Activated CD8-positive, alpha-beta memory T cell treated with anti-CD3 and anti-CD28 coated beads, Interleukin-2, amount 10 ng/mL, durations not matched to agents 7 days and 5 days (primary cell): Measurements from ENCODE around the gene CA7. TPM values are rescaled to one million over a fixed set of nuclear protein-coding genes. Genes with fewer than 3 reads are reported as not detected.
A peak's percentile ranks its signal among the peaks of the same experiment; 100 is the strongest.

ENCODE experiments used
- ATAC-seq: fragments of 150-1000 bp; cut with Tn5 transposase; one replicate; pipeline ENCODE4 v1.10.0; 2021; ENCODE audit warnings: moderate library complexity
- CTCF ChIA-PET: fragments of 350-600 bp; sonication (Branson Sonifier 250); formaldehyde crosslinking; loops from one replicate; lab custom pipeline; 2021; ENCODE audit warnings: antibody characterized with exemption; lab: Charles Lee
- DNase-seq: peaks from one replicate; pipeline ENCODE4 v3.0.0-alpha.2; 2020
- H3K27ac Mint-ChIP-seq: one replicate; pipeline ENCODE4 v1.8.0; 2021; ENCODE audit warnings: mild to moderate bottlenecking, mixed read lengths
- H3K27me3 Mint-ChIP-seq: one replicate; pipeline ENCODE4 v1.8.0; 2021; ENCODE audit warnings: mixed read lengths
- H3K36me3 Mint-ChIP-seq: one replicate; pipeline ENCODE4 v1.8.0; 2021; ENCODE audit warnings: mild to moderate bottlenecking, mixed read lengths
- H3K4me1 Mint-ChIP-seq: one replicate; pipeline ENCODE4 v1.8.0; 2021; ENCODE audit warnings: mixed read lengths
- H3K4me3 Mint-ChIP-seq: one replicate; pipeline ENCODE4 v1.8.0; 2021; ENCODE audit warnings: mild to moderate bottlenecking, moderate library complexity, mixed read lengths
- H3K9me3 Mint-ChIP-seq: one replicate; pipeline ENCODE4 v1.8.0; 2022; ENCODE audit warnings: low read depth, mixed read lengths
- total RNA-seq, 2 experiments: library from RNA; stranded (reverse); gene quantifications; one replicate each; pipeline ENCODE4 v1.2.3, GENCODE V29; 2021

CA7 gene
- total RNA-seq, 2 experiments from 2014 or later, result not detected

- peaks cover 65% of the 10 kb centered on the region for H3K4me1 Mint-ChIP-seq
- no peaks in the 10 kb centered on the region for H3K27me3 Mint-ChIP-seq
- DNase-seq, result no peak
- peak overlapping the region; percentile 99 for H3K4me3 Mint-ChIP-seq
- no peaks in the 10 kb centered on the region for H3K9me3 Mint-ChIP-seq
- peaks cover 18% of the 10 kb centered on the region for H3K36me3 Mint-ChIP-seq
- ATAC-seq, result no peak
- CTCF ChIA-PET, result interaction anchor here (1.8 to 3.8 kb wide), 8 partner anchors 8 to 52 kb away, joined by 6 to 28 read pairs (median 16); partner anchors contain the start of genes CIAO2B and NAE1
- no peak overlapping the region for H3K27ac Mint-ChIP-seq
These were observed 37.8 kb downstream of the CA7 start for GRCh38 chr16:66881964-66882508.

GRCh38 chr16:66882702-66883101, 38.5 kb downstream of the CA7 start:
- Mint-ChIP-seq H3K36me3 (peaks cover 24% of the 10 kb centered on the region), H3K4me3 (peak overlapping the region; percentile 99), H3K27me3 (no peaks in the 10 kb centered on the region), H3K27ac (no peak overlapping the region), H3K4me1 (peaks cover 67% of the 10 kb centered on the region), H3K9me3 (no peaks in the 10 kb centered on the region)
- ATAC-seq (no peak), DNase-seq (no peak)
- CTCF ChIA-PET, result interaction anchor here (1.8 to 3.8 kb wide), 6 partner anchors 8 to 46 kb away, joined by 6 to 28 read pairs (median 16); no protein-coding TSS in a partner anchor

- H3K4me3 Mint-ChIP-seq, result no peak overlapping the region
- CTCF ChIA-PET, result interaction anchor here (1.3 to 1.7 kb wide), 3 partner anchors 12 to 24 kb away, joined by 3 to 7 read pairs (median 6); no protein-coding TSS in a partner anchor
- H3K27me3 Mint-ChIP-seq, result no peaks in the 10 kb centered on the region
- no peak for DNase-seq
- peaks cover 25% of the 10 kb centered on the region for H3K36me3 Mint-ChIP-seq
- H3K27ac Mint-ChIP-seq, result no peak overlapping the region
- no peaks in the 10 kb centered on the region for H3K9me3 Mint-ChIP-seq
- no peak for ATAC-seq
- peaks cover 48% of the 10 kb centered on the region for H3K4me1 Mint-ChIP-seq
These were observed 41.3 kb downstream of the CA7 start for GRCh38 chr16:66885491-66885890.

- ATAC-seq, result no peak
- no peaks in the 10 kb centered on the region for H3K27me3 Mint-ChIP-seq
- peaks cover 25% of the 10 kb centered on the region for H3K36me3 Mint-ChIP-seq
- H3K9me3 Mint-ChIP-seq, result no peaks in the 10 kb centered on the region
- peaks cover 48% of the 10 kb centered on the region for H3K4me1 Mint-ChIP-seq
- no peak overlapping the region for H3K4me3 Mint-ChIP-seq
- CTCF ChIA-PET, result interaction anchor here (1.3 to 1.7 kb wide), 3 partner anchors 13 to 23 kb away, joined by 3 to 7 read pairs (median 6); no protein-coding TSS in a partner anchor
- no peak overlapping the region for H3K27ac Mint-ChIP-seq
- no peak for DNase-seq
These were observed 42.1 kb downstream of the CA7 start for GRCh38 chr16:66886321-66886720.

GRCh38 chr16:66886914-66887313, 42.7 kb downstream of the CA7 start:
- no peak for ATAC-seq
- CTCF ChIA-PET, result interaction anchor here (1.3 to 1.7 kb wide), 3 partner anchors 13 to 23 kb away, joined by 3 to 7 read pairs (median 6); no protein-coding TSS in a partner anchor
- Mint-ChIP-seq H3K9me3 (no peaks in the 10 kb centered on the region), H3K27ac (no peak overlapping the region), H3K27me3 (no peaks in the 10 kb centered on the region), H3K4me1 (peaks cover 42% of the 10 kb centered on the region), H3K4me3 (no peak overlapping the region), H3K36me3 (peaks cover 27% of the 10 kb centered on the region)
- no peak for DNase-seq

GRCh38 chr16:66888647-66889615, 44.7 kb downstream of the CA7 start:
- no peak for DNase-seq
- Mint-ChIP-seq H3K27ac (no peak overlapping the region), H3K9me3 (no peaks in the 10 kb centered on the region), H3K4me1 (peaks cover 45% of the 10 kb centered on the region), H3K27me3 (no peaks in the 10 kb centered on the region), H3K36me3 (peaks cover 25% of the 10 kb centered on the region), H3K4me3 (no peak overlapping the region)
- ATAC-seq, result no peak
- CTCF ChIA-PET, result interaction anchor here (0.6 to 2.0 kb wide), 4 partner anchors 7 to 66 kb away, joined by 4 to 16 read pairs (median 4); partner anchors contain the start of gene PDP2

GRCh38 chr16:66889622-66890021, 45.4 kb downstream of the CA7 start:
- H3K4me1 Mint-ChIP-seq, result peaks cover 44% of the 10 kb centered on the region
- no peaks in the 10 kb centered on the region for H3K27me3 Mint-ChIP-seq
- no peaks in the 10 kb centered on the region for H3K9me3 Mint-ChIP-seq
- H3K36me3 Mint-ChIP-seq, result peaks cover 20% of the 10 kb centered on the region
- ATAC-seq (no peak), DNase-seq (no peak)
- no peak overlapping the region for H3K27ac Mint-ChIP-seq
- no peak overlapping the region for H3K4me3 Mint-ChIP-seq
- CTCF ChIA-PET, result interaction anchor here (2.0 to 7.3 kb wide), 2 partner anchors 8 to 34 kb away, joined by 16 to 140 read pairs; partner anchors contain the start of genes CDH16, PDP2 and RRAD

- H3K36me3 Mint-ChIP-seq, result peaks cover 12% of the 10 kb centered on the region
- peaks cover 41% of the 10 kb centered on the region for H3K4me1 Mint-ChIP-seq
- ATAC-seq (no peak), DNase-seq (no peak)
- no peaks in the 10 kb centered on the region for H3K27me3 Mint-ChIP-seq
- no peak overlapping the region for H3K27ac Mint-ChIP-seq
- CTCF ChIA-PET, result interaction anchor here (0.8 to 7.3 kb wide), 6 partner anchors 9 to 466 kb away, joined by 3 to 140 read pairs (median 6); partner anchors contain the start of genes CDH16, PDP2 and RRAD
- no peaks in the 10 kb centered on the region for H3K9me3 Mint-ChIP-seq
- no peak overlapping the region for H3K4me3 Mint-ChIP-seq
These were observed 46.6 kb downstream of the CA7 start for GRCh38 chr16:66890799-66891198.

- DNase-seq, result no peak
- no peak overlapping the region for H3K4me3 Mint-ChIP-seq
- CTCF ChIA-PET, result interaction anchor here (0.9 to 7.3 kb wide), 4 partner anchors 10 to 32 kb away, joined by 3 to 140 read pairs (median 12); partner anchors contain the start of genes CDH16, PDP2 and RRAD
- peaks cover 11% of the 10 kb centered on the region for H3K36me3 Mint-ChIP-seq
- H3K4me1 Mint-ChIP-seq, result peaks cover 38% of the 10 kb centered on the region
- H3K9me3 Mint-ChIP-seq, result no peaks in the 10 kb centered on the region
- H3K27me3 Mint-ChIP-seq, result no peaks in the 10 kb centered on the region
- ATAC-seq, result no peak
- peak overlapping the region; percentile 0 for H3K27ac Mint-ChIP-seq
These were observed 47.1 kb downstream of the CA7 start for GRCh38 chr16:66891360-66891759.

GRCh38 chr16:66891797-66892196, 47.6 kb downstream of the CA7 start:
- H3K4me1 Mint-ChIP-seq, result peaks cover 34% of the 10 kb centered on the region
- CTCF ChIA-PET, result interaction anchor here (0.9 to 7.3 kb wide), 8 partner anchors 10 to 264 kb away, joined by 3 to 140 read pairs (median 9); partner anchors contain the start of genes CDH16, PDP2 and RRAD
- H3K36me3 Mint-ChIP-seq, result peaks cover 11% of the 10 kb centered on the region
- no peak overlapping the region for H3K4me3 Mint-ChIP-seq
- H3K9me3 Mint-ChIP-seq, result no peaks in the 10 kb centered on the region
- no peak overlapping the region for H3K27ac Mint-ChIP-seq
- DNase-seq, result no peak
- ATAC-seq, result no peak
- no peaks in the 10 kb centered on the region for H3K27me3 Mint-ChIP-seq

- CTCF ChIA-PET, result interaction anchor here (0.9 to 7.3 kb wide), 10 partner anchors 13 to 267 kb away, joined by 3 to 140 read pairs (median 11); partner anchors contain the start of genes CDH16, NAE1, PDP2 and RRAD
- peaks cover 2% of the 10 kb centered on the region for H3K36me3 Mint-ChIP-seq
- no peak for ATAC-seq
These were observed 49.8 kb downstream of the CA7 start for GRCh38 chr16:66894055-66894454.

GRCh38 chr16:66894948-66895688, 50.9 kb downstream of the CA7 start:
- Mint-ChIP-seq H3K27ac (peak overlapping the region; percentile 13), H3K27me3 (no peaks in the 10 kb centered on the region), H3K9me3 (no peaks in the 10 kb centered on the region), H3K4me3 (no peak overlapping the region), H3K4me1 (peaks cover 20% of the 10 kb centered on the region), H3K36me3 (peaks cover 2% of the 10 kb centered on the region)
- DNase-seq, result peak; percentile 83
- ATAC-seq, result peak; percentile 90
- CTCF ChIA-PET, result interaction anchor here (0.6 to 7.3 kb wide), 27 partner anchors 9 to 383 kb away, joined by 3 to 140 read pairs (median 4); partner anchors contain the start of genes CDH16, CIAO2B, NAE1 and PDP2

More at GRCh38 chr16:66894055-66894454, 49.8 kb downstream of the CA7 start:
- DNase-seq, result no peak
- Mint-ChIP-seq H3K27ac (no peak overlapping the region), H3K4me1 (peaks cover 20% of the 10 kb centered on the region), H3K9me3 (no peaks in the 10 kb centered on the region), H3K27me3 (no peaks in the 10 kb centered on the region), H3K4me3 (no peak overlapping the region)
